NCI-H345 treated with DMSO at 0.1 percent for 48 hours (cell line): Measurements from ENCODE around the gene SPATS2L.

Source experiments
- DNase-seq: peaks from one replicate; lab custom pipeline; 2025; ENCODE audit not compliant: unreplicated experiment; lab: John Stamatoyannopoulos, UW

Gene SPATS2L

GRCh38 chr2:200496696-200497095 lies 190.2 kb downstream of the SPATS2L start:
- no peak for DNase-seq

- DNase-seq = no peak
Measured at GRCh38 chr2:200498402-200499162, 192.1 kb downstream of the SPATS2L start.

DNA sequence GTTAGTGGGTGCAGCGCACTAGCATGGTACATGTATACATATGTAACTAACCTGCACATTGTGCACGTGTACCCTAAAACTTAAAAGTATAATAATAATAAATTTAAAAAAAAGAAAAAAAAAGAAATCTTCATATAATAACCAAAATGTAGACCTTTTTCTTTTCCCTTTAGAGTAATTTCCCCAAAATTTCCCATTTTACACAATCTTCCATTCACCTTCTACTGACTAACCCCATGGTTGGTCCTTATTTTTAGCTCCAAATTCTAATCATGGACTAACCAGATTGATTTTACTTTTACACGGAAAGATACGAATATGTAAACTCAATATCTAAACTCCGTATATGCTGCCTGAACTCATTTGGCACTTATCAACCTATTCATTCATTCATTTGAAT lies 195.7 kb downstream of the SPATS2L start:
- no peak for DNase-seq

DNA sequence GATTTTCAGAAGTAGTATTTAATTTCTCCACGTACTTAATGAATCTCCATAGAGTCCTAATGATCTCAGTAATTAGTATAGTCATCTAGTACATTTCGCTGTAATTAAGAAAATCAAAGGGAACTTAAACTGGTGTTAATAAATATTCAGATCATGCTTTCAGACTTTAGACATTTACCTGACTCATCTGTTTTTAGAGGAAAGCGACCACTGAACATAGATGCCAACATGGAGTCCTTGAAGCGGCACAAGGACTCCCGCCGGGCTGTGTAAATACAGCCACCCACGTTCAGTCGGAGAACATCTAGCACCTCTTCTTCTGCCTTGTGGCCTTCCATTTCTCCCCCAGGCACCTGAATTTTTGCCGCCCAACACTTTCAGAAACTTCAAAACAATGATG lies 200.2 kb downstream of the SPATS2L start:
- no peak for DNase-seq

- no peak for DNase-seq
Measured at GRCh38 chr2:200507179-200507578, 200.7 kb downstream of the SPATS2L start.

DNA sequence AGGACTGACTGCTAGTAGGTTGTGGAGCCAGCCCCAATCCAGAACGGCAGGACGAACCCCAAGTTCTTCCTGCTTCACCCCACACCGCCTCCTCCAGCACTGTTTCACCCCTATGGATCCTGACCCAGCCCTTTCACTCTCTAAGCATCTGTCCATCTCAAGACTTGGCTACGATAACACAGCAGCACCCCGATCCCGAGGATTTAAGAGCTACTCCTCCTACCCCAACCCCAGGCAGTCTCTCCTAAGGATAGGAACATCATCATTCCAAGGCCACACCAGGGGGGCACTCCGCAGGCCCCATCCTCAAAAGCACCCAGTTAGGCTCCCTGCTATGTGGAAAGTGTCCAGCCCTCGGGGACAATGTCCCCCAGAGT lies 202.7 kb downstream of the SPATS2L start:
- DNase-seq = no peak

DNA sequence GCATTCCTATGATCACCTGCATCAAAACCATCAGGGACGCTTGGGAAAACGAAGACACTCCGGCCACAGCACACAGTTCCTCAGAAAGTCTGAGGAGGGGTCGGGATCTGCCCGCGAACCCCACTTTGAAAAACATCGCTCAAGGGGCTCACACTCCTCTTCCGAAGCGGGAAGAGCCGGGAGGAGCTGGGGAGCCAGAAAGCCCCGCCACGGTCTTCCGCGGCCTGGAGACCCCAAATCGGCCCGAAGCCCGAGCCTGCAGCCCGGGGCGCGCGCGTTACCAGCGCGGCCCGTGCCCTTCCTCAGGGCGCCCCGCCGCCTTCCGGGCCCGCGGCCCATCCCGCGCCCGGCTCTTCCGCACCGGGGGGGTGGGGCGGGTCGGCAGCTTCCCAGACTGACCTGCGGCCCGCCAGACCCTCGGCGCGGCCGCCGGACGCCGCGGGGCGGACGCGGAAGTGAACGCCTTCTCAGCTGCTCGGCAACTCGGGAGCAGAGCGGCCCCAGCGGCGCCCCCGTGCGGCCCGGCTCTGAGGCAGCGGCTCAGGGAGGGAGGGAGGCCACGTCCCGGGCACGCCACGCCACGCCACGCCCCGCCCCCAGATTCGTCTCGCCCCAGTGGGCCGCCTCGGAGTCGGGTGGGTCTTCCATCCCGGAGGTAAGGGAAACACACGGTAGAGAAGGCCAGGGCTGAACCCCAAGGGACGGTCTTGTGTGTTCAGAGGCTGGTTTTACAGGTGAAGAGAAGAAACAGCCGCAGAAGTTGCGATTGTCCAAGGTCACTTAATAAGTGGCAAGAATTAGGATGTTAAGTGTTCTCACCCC lies 203.3 kb downstream of the SPATS2L start, which contains the start of gene KCTD18:
Gene KCTD18, minus strand, starts transcription at position 457 of the 822 bp plus-strand sequence. CDS start 3,052 bp downstream, outside the sequence.
- DNase-seq = peak; percentile 76

DNA sequence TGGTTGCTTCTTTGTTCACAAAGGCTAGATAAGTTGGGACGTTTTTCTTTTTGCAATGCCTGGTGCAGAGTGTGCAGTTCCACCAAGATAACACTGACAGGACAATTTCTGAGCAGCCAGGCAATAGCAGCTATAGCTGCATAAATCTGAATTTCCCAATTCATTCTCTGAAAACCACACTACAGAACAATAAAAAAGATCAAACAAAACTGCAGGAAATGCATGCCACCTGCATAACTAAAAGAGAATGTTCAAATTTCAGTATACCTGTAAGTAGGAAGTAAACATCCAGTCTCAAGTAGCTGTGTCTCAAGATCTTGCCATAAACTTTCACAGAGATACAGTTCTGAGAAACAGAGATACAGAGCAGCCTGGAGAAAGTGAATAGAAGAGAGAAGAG lies 208.7 kb downstream of the SPATS2L start:
- no peak for DNase-seq

GRCh38 chr2:200523158-200523557 lies 216.7 kb downstream of the SPATS2L start:
- DNase-seq = no peak

DNA sequence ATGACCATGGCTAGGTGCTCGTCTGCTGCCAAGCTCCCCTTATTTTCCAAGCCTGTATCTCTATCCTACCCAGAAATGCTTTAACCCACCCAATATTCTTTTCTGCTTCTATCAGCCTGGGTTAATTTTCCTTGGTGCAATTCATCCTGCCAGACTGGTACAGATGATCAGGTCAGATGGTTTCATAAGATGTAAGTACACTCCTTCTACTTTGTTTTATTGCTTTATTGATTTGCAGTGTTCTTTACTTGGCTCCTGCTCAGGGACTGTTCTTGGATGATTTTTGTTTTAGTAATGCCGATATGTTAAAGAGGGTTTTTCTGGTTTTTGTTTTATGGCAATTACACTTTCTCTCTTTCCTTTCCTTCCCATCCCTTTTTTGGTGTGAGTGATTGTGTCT lies 217.1 kb downstream of the SPATS2L start:
- no peak for DNase-seq

GRCh38 chr2:200525066-200525465 lies 218.6 kb downstream of the SPATS2L start:
- DNase-seq = no peak

- DNase-seq = no peak
Measured at GRCh38 chr2:200525551-200525881, 219.0 kb downstream of the SPATS2L start.

GRCh38 chr2:200525882-200526651 lies 219.6 kb downstream of the SPATS2L start, which contains the start of gene SGO2:
Gene SGO2, plus strand, starts transcription at chr2:200526207. Its CDS starts 6,769 bp downstream, at chr2:200532976.
- peak; percentile 92 for DNase-seq

DNA sequence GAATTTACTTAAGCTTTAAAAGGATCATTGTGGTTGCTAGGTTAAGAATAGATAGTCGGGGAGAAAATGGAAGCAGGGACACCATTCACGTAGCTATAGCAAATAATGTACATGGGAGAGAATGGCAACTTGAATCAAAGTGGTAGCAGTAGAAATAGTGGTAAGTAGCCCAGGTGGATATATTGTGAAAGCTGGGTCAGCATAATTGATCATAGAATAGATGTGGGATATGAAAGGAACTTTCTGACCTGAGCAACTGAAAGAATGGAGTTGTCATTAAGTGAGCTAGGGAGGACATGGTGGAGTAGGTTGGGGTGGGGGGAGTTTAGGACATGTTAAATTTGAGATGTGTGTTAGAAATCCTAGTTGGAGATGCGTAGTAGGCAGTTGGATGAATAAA lies 221.7 kb downstream of the SPATS2L start:
- no peak for DNase-seq
